NCI-H774 (cell line): ENCODE data around the gene WDFY3.
"Not testable (repeated sequence)": the region's sequence is repeated elsewhere in the genome, so short reads cannot be mapped to it uniquely, and the experiment has no call there.

Experiments
- DNase-seq: peaks from one replicate; lab custom pipeline; 2025; lab: John Stamatoyannopoulos, UW

WDFY3 gene

GRCh38 chr4:84852081-84852480, 114.4 kb downstream of the WDFY3 start:
- peak; percentile 16 for DNase-seq

- DNase-seq = no peak
Measured at GRCh38 chr4:84849051-84849640, 117.3 kb downstream of the WDFY3 start.

- DNase-seq = no peak
Measured at GRCh38 chr4:84848432-84848831, 118.1 kb downstream of the WDFY3 start.

- no peak for DNase-seq
Measured at GRCh38 chr4:84847978-84848377, 118.5 kb downstream of the WDFY3 start.

- no peak for DNase-seq
Measured at GRCh38 chr4:84846985-84847384, 119.5 kb downstream of the WDFY3 start.

- DNase-seq = no peak
Measured at GRCh38 chr4:84841435-84841834, 125.1 kb downstream of the WDFY3 start.

DNA sequence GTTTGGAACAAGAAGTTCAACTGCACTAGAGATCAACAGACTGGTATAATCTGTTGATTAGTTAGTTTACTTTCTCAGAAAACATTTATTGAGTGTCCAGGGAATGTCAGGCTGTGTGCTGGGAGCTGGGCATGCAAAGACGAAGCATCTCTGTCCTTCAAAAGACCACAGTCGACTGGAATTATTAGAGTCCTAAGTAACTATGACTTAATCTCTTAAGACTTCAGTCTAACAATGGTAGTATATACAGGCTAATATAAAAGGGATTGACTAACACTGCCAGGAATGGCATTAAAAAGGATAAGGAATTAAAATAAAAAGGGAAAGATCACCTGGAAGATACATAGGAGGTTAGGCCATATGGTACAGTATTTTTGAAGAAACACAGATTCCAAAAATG, 128.7 kb downstream of the WDFY3 start:
- DNase-seq = no peak

- not testable (repeated sequence) for DNase-seq
Measured at GRCh38 chr4:84829633-84830032, 136.9 kb downstream of the WDFY3 start.

DNA sequence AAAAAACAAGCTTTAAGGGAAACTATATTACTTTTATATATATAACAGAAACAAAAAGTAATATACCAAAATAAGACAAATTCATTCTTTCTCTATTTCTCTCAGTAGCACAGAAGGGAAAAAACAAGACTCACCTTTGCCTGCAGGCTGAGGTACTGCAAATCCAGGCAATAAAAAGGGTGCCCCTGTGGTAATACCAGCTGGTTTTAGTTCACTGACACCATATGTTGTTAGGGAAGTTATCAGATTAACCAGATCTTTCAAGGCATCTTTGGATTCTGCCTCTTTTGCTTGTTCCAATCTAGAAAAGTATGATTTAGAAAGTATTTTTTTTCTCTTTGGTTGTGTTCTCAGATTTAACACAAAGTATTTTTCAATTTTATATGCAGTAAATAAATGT, 139.8 kb downstream of the WDFY3 start:
- DNase-seq = no peak

- DNase-seq = no peak
Measured at GRCh38 chr4:84825701-84826341, 140.7 kb downstream of the WDFY3 start.

DNA sequence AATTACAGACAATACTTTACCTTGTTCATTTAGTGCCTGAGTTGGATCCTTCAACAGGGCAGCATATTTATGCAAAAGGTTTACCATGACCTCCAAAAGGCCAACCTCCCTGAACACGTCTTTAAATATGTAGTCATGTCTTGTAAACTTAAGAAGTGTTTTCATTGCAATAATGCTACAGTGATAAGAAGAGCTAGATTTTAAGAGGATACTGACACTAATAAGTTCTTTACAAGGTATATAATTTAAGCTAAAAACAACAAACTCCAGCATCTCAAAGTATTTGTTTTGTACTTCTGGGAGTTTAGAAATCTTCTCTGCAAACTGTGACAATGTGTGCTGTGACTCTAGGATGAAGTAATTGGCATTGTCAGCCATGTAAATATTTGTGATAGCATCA, 145.4 kb downstream of the WDFY3 start:
- no peak for DNase-seq

DNA sequence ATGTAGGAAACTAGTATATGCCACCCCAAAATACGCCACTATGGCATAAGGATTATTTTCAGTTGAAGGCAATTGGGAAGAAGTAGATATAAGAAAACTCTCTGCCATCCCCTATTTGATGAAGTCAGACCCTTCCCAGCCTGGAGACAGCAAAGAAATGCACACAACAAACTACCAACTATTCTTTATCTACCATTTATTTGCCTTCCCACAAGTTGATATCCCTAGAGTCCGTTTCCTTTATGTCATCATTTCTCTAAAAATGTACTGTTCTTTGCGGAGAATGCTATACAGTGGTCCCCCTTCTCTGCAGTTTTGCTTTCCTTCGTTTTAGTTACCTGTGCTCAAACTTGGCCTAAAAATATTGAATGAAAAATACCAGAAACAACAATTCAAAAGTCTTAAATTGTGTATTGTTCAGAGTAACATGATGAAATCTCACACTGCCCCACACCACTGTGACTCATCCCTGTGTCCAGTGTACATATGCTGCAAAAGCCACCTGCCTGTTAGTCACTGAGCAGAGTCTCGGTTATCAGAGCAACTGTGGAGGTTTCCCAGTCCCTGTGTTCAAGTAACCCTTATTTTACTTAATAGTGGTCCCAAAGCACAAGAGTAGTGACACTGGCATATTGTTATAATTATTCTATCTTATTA, 152.3 kb downstream of the WDFY3 start:
- no peak for DNase-seq

- DNase-seq = no peak
Measured at GRCh38 chr4:84809946-84810345, 156.5 kb downstream of the WDFY3 start.

DNA sequence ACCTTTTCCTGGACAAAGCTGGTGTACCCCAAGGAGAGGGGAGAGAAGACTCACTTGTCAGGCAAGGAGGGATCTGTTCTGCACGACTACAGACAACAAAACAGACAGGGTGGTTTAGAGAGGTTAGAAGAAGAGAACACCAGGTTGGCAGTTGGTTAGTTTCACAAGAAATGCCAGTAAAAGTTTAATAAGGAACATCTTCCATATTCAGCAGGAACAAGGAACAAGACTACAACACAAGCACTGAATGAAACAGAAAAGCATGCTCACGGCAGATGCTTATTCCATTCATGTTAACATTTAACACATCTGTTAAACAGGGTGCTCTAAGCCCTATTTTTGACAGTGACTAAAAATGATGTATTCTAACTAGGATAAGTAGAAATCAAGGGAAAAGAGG, 158.2 kb downstream of the WDFY3 start:
- no peak for DNase-seq

DNA sequence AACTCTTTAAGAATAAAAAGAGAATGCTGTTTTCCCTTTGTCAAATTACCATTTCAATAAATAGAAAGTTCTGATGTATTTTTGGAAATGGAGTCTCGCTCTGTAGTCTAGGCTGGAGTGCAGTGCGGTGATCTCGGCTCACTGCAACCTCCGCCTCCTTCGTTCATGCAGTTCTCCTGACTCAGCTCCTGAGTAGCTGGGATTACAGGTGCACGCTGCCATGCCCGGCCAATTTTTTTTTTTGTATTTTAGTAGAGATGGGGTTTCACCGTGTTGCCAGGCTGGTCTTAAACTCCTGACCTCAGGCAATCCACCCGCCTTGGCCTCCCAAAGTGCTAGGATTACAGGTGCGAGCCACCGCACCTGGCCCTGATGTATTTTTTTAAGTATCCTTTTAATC, 159.9 kb downstream of the WDFY3 start:
- not testable (repeated sequence) for DNase-seq

DNA sequence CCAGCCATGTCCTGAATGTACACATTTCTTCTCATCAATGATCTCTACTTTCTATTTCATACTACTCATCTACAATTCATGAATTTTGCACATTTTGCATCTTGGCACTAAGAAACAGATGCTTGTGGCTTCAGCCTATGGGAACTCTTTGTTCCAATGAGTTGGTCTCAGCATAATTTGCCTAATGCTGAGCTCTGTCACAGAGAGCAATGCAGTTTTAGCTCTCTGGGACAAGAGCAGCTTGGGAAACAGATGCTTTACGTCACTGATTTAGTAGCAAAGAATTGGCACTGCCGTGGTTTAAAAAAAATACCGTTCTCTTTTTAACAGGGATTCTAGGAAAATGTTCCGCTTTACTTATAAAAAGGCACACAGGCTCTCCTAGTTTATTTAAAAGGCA, 162.4 kb downstream of the WDFY3 start:
- DNase-seq = no peak

GRCh38 chr4:84803720-84804119, 162.8 kb downstream of the WDFY3 start:
- no peak for DNase-seq

DNA sequence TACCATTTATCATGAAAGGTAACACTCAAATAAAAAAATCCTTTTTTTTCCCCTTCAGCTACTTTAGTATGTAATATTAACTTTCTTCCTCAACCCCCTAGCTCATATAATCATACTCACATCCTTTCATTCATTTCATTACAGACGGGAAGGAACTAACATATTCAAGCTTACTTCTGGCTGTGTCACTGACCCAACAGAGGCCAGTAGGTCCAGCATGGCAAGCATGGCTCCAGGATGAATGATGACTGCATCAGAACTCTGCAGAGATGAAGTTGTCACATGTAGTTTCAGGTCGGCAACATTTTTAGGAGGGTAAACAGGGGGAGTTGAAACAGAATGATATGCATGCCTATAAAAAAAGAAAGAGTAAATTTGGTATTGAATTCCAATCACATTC, 163.4 kb downstream of the WDFY3 start:
- no peak for DNase-seq

DNA sequence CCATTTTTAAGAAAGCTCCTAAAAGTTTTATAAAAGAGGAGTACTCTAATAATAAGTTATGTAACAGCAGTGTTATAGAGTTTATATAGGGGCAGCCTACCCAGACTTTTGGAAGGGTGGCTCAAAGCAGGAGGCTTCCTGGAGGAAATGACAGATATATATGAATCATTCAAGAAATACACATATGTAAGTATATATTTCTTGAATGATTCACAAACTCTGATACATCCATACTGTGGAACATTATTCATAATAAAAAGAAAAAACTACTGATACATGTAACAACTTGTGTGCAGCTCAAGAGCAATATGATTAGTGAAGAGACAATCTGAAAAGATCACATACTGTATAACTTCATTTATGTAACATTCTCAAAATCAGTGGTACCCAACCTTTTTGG, 166.2 kb downstream of the WDFY3 start:
- no peak for DNase-seq

DNA sequence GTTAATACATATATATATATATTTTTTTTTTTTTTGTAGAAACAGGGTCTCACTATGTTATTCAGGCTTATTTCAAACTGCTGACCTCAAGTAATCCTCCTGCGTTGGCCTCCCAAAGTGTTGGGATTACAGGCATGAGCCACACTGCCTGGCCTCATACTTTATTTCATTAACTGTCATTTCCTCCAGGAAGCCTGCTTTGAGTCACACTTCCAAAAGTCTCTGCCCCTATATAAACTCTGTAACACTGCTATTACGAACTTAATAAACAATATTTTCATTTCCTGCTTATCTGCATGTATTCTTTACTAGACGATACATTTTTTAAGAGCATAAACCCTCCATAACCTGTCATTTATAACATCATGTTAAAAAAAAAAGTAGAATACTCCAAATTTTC, 167.2 kb downstream of the WDFY3 start:
- DNase-seq = no peak

GRCh38 chr4:84796394-84796793, 170.1 kb downstream of the WDFY3 start:
- DNase-seq = no peak

GRCh38 chr4:84792366-84793301, 173.9 kb downstream of the WDFY3 start:
- no peak for DNase-seq
